ENCODE data around the gene PLD1.

Gene PLD1

GRCh38 chr3:171768986-171769385, 41.3 kb downstream of the PLD1 start:
- ChIA-PET CTCF (no interaction called here), POLR2A (no interaction called here)
- TF ChIP-seq ZNF19 (tag by site-specific recombination; IDR thresholded peaks at IDR 0.05; ENCODE audit: low read depth) (no peak), ZNF777 (tag by site-specific recombination; IDR thresholded peaks at IDR 0.05; ENCODE audit: borderline replicate concordance) (no peak), ZBTB26 (tag by site-specific recombination; optimal IDR thresholded peaks at IDR 0.05) (no peak)
- no peak overlapping the region for H3K27ac ChIP-seq (ENCODE audit: extremely low read depth, low read depth, low read length)
- no peak overlapping the region for H3K4me3 ChIP-seq (ENCODE audit: low read depth, low read length)
- H3K9me3 ChIP-seq (ENCODE audit: control insufficient read depth, insufficient read depth, low read depth, low read length) = no peaks in the 10 kb centered on the region
- peaks cover 2% of the 10 kb centered on the region; the same call in 1 of the 2 replicates for H3K4me1 ChIP-seq (ENCODE audit: control insufficient read depth, insufficient read depth, low read length)
- no peaks in the 10 kb centered on the region for H3K36me3 ChIP-seq (ENCODE audit: control insufficient read depth in 2 of 2, insufficient read depth in 1 of 2, low read length in 2 of 2)

- TF ChIP-seq ZNF341 (tag by site-specific recombination; IDR thresholded peaks at IDR 0.05; ENCODE audit: low read depth) (no peak), MYNN (tag by site-specific recombination; IDR thresholded peaks at IDR 0.05; ENCODE audit: borderline replicate concordance) (no peak), SALL2 (tag by site-specific recombination; IDR thresholded peaks at IDR 0.05; ENCODE audit: borderline replicate concordance) (no peak), PRDM2 (tag by site-specific recombination; IDR thresholded peaks at IDR 0.05; ENCODE audit: borderline replicate concordance) (no peak)
- Histone ChIP-seq H3K4me1 (ENCODE audit: control insufficient read depth, insufficient read depth, low read length) (peaks cover 2% of the 10 kb centered on the region; the same call in 1 of the 2 replicates), H3K36me3 (ENCODE audit: control insufficient read depth in 2 of 2, insufficient read depth in 1 of 2, low read length in 2 of 2) (no peaks in the 10 kb centered on the region), H3K27ac (ENCODE audit: extremely low read depth, low read depth, low read length) (no peak overlapping the region), H3K4me3 (ENCODE audit: low read depth, low read length) (no peak overlapping the region), H3K9me3 (ENCODE audit: control insufficient read depth, insufficient read depth, low read depth, low read length) (no peaks in the 10 kb centered on the region)
- ChIA-PET CTCF (no interaction called here), POLR2A (no interaction called here)
Measured at GRCh38 chr3:171768281-171768900, 41.9 kb downstream of the PLD1 start.

GRCh38 chr3:171765511-171765887, 44.8 kb downstream of the PLD1 start:
- H3K4me1 ChIP-seq (ENCODE audit: control insufficient read depth, insufficient read depth, low read length) = no peaks in the 10 kb centered on the region
- H3K27ac ChIP-seq (ENCODE audit: extremely low read depth, low read depth, low read length) = no peak overlapping the region
- no peaks in the 10 kb centered on the region for H3K36me3 ChIP-seq (ENCODE audit: control insufficient read depth in 2 of 2, insufficient read depth in 1 of 2, low read length in 2 of 2)
- ChIA-PET POLR2A (no interaction called here), CTCF (interaction anchor here (0.6 to 1.0 kb wide), 2 partner anchors 21 to 51 kb away, joined by 3 read pairs; no protein-coding TSS in a partner anchor)
- TF ChIP-seq REPIN1 (tag by site-specific recombination; IDR thresholded peaks at IDR 0.05; ENCODE audit: low read depth) (no peak), ZBTB17 (tag by site-specific recombination; IDR thresholded peaks at IDR 0.05) (no peak), EGR2 (tag by site-specific recombination; IDR thresholded peaks at IDR 0.05; ENCODE audit: low read depth) (no peak), ZNF132 (tag by site-specific recombination; IDR thresholded peaks at IDR 0.05; ENCODE audit: borderline replicate concordance) (no peak), ZNF624 (tag by site-specific recombination; IDR thresholded peaks at IDR 0.05) (no peak), ZNF623 (tag by site-specific recombination; IDR thresholded peaks at IDR 0.05) (no peak), ZNF626 (tag by site-specific recombination; IDR thresholded peaks at IDR 0.05) (no peak), ZNF175 (tag by site-specific recombination; IDR thresholded peaks at IDR 0.05) (no peak), ZNF202 (tag by site-specific recombination; IDR thresholded peaks at IDR 0.05; ENCODE audit: borderline replicate concordance) (no peak), TCF7L2 (IDR thresholded peaks at IDR 0.05; ENCODE audit: borderline replicate concordance, low read depth, low read length) (no peak), BCL11B (tag by site-specific recombination; IDR thresholded peaks at IDR 0.05; ENCODE audit: low read depth) (no peak), ZNF423 (tag by site-specific recombination; IDR thresholded peaks at IDR 0.05) (no peak), ZNF19 (tag by site-specific recombination; IDR thresholded peaks at IDR 0.05; ENCODE audit: low read depth) (no peak)
- H3K9me3 ChIP-seq (ENCODE audit: control insufficient read depth, insufficient read depth, low read depth, low read length) = no peaks in the 10 kb centered on the region
- no peak overlapping the region for H3K4me3 ChIP-seq (ENCODE audit: low read depth, low read length)

All from HEK293 (cell line).